ENCODE results near the gene SCARB1.

Gene SCARB1

DNA sequence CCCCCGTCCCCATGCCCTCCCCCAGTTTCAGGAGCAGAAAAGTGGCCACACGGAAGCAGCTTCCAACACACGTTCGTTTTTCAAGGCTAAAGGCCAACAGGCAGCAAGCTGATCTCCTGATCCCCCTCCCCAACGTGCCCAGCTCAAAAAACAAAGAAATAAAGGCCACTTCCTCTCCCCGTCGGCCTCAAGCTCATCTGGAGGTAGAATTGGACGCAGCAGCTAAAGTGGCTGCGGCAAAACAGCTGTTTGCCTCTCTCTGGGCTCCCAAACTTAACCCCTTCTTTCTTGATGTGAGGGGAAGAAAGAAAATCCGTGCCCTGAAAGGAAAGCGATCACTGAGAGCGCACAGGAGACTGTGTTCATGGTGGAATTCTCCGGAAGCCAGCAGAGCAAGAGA, 66.3 kb downstream of the SCARB1 start:
- H3K27me3 ChIP-seq (ENCODE audit: low read depth, low read length) = no peaks in the 10 kb centered on the region
- peaks cover 4 to 6% of the 10 kb centered on the region in 2 donors for H3K36me3 ChIP-seq (ENCODE audit: control insufficient read depth in 1 of 2, insufficient read depth in 2 of 2, low read length in 2 of 2)
- H3K9me3 ChIP-seq (ENCODE audit: control insufficient read depth in 1 of 2, low read length in 2 of 2) = no peaks in the 10 kb centered on the region
- H3K4me3 ChIP-seq (ENCODE audit: low read depth in 1 of 2, low read length in 2 of 2) = no peak overlapping the region
- no peaks in the 10 kb centered on the region for H3K4me1 ChIP-seq (ENCODE audit: control insufficient read depth in 1 of 2, insufficient read depth in 2 of 2, low read length in 2 of 2)
- H3K27ac ChIP-seq (ENCODE audit: low read length) = no peak overlapping the region

DNA sequence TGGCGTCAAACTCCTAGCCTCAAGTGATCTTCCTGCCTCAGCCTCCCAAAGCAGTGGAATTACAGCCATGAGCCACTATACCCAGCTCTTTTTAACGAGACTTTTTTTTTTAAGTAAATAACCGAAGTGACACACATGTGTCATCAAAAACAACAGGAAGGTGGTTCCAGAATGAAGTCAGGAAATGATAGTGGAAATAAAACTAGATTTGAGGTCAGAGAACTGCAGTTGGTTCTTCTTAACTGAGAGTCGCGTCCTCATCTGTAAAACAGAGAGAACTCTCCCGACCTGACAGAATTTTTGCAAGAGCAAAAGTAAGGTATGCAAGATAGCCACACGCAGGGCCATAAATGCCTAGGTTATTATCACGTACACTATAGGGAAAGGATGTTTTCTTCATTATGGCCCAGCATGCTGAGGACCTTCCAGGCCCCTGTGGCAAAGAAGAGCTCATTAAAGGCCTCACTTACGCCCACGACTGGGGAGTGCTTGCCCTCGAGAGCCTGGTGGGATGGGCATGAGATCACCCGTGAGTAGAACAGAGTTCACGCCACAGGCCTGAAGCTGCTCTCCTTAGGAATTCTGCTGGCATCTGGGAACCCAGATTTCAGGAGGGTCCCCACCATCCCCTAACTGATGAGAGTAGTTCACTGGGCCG, 67.2 kb downstream of the SCARB1 start:
- H3K27ac ChIP-seq (ENCODE audit: low read length) = no peak overlapping the region
- peaks cover 4 to 6% of the 10 kb centered on the region in 2 donors for H3K36me3 ChIP-seq (ENCODE audit: control insufficient read depth in 1 of 2, insufficient read depth in 2 of 2, low read length in 2 of 2)
- no peaks in the 10 kb centered on the region for H3K9me3 ChIP-seq (ENCODE audit: control insufficient read depth in 1 of 2, low read length in 2 of 2)
- H3K27me3 ChIP-seq (ENCODE audit: low read depth, low read length) = no peaks in the 10 kb centered on the region
- H3K4me1 ChIP-seq (ENCODE audit: control insufficient read depth in 1 of 2, insufficient read depth in 2 of 2, low read length in 2 of 2) = no peaks in the 10 kb centered on the region
- no peak overlapping the region for H3K4me3 ChIP-seq (ENCODE audit: low read depth in 1 of 2, low read length in 2 of 2)

DNA sequence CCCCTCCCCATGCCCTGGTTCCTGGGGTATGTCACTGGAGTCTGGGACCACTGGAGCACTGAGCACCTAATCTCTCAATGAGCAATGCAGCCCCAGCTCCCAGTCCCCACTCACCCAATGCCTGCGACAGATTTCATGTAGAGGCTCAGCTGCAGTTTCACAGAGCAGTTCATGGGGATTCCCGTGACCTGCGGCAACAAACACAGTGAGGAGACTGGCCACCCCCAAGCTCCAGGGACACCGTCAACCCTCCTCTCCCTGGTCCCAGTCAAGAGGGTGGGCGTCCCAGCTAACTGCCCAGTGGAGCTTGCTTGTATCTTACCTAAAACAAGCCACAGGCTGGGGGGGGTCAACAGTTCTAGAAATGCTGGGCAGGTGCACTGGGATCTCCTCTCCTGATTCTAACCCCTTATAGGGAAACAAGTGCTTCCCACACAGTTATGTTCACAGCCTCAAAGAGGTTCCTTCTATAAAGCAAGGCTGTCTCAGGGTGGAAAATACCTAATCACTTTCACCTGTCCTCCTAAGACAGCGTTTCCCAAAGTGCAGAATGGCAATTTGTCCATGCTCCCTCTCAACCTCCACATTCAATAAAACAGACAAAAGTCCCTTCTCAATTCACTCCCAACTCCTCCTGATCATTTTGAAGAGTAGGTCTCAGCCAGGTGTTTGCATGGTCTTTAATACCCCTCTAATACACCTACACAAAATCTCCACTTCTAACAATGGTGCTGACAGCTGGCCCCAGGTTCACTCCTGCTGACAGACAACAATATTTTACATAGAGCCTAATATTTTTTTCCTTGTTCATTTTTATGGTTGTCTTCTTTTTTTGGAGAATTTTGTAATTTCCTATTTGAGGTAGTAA, 68.3 kb downstream of the SCARB1 start:
- peaks cover 0 to 3% of the 10 kb centered on the region in 2 donors for H3K36me3 ChIP-seq (ENCODE audit: control insufficient read depth in 1 of 2, insufficient read depth in 2 of 2, low read length in 2 of 2)
- no peak overlapping the region for H3K27ac ChIP-seq (ENCODE audit: low read length)
- H3K27me3 ChIP-seq (ENCODE audit: low read depth, low read length) = no peaks in the 10 kb centered on the region
- no peaks in the 10 kb centered on the region for H3K4me1 ChIP-seq (ENCODE audit: control insufficient read depth in 1 of 2, insufficient read depth in 2 of 2, low read length in 2 of 2)
- no peaks in the 10 kb centered on the region for H3K9me3 ChIP-seq (ENCODE audit: control insufficient read depth in 1 of 2, low read length in 2 of 2)
- H3K4me3 ChIP-seq (ENCODE audit: low read depth in 1 of 2, low read length in 2 of 2) = no peak overlapping the region

- Histone ChIP-seq H3K27me3 (ENCODE audit: low read depth, low read length) (no peaks in the 10 kb centered on the region), H3K27ac (ENCODE audit: low read length) (no peak overlapping the region), H3K36me3 (ENCODE audit: control insufficient read depth in 1 of 2, insufficient read depth in 2 of 2, low read length in 2 of 2) (peaks cover 3 to 4% of the 10 kb centered on the region in 2 donors), H3K9me3 (ENCODE audit: control insufficient read depth in 1 of 2, low read length in 2 of 2) (no peaks in the 10 kb centered on the region), H3K4me3 (ENCODE audit: low read depth in 1 of 2, low read length in 2 of 2) (no peak overlapping the region), H3K4me1 (ENCODE audit: control insufficient read depth in 1 of 2, insufficient read depth in 2 of 2, low read length in 2 of 2) (no peaks in the 10 kb centered on the region)
Observed at GRCh38 chr12:124792961-124793441, 70.7 kb downstream of the SCARB1 start.

GRCh38 chr12:124792156-124792555, 71.5 kb downstream of the SCARB1 start:
- peaks cover 3 to 4% of the 10 kb centered on the region in 2 donors for H3K36me3 ChIP-seq (ENCODE audit: control insufficient read depth in 1 of 2, insufficient read depth in 2 of 2, low read length in 2 of 2)
- H3K27me3 ChIP-seq (ENCODE audit: low read depth, low read length) = no peaks in the 10 kb centered on the region
- no peaks in the 10 kb centered on the region for H3K9me3 ChIP-seq (ENCODE audit: control insufficient read depth in 1 of 2, low read length in 2 of 2)
- no peak overlapping the region for H3K27ac ChIP-seq (ENCODE audit: low read length)
- H3K4me3 ChIP-seq (ENCODE audit: low read depth in 1 of 2, low read length in 2 of 2) = no peak overlapping the region
- H3K4me1 ChIP-seq (ENCODE audit: control insufficient read depth in 1 of 2, insufficient read depth in 2 of 2, low read length in 2 of 2) = no peaks in the 10 kb centered on the region

- no peak overlapping the region for H3K27ac ChIP-seq (ENCODE audit: low read length)
- no peaks in the 10 kb centered on the region for H3K27me3 ChIP-seq (ENCODE audit: low read depth, low read length)
Observed at GRCh38 chr12:124790650-124791400, 72.8 kb downstream of the SCARB1 start.

GRCh38 chr12:124788936-124789555, 74.6 kb downstream of the SCARB1 start:
- Histone ChIP-seq H3K4me1 (ENCODE audit: control insufficient read depth in 1 of 2, insufficient read depth in 2 of 2, low read length in 2 of 2) (no peaks in the 10 kb centered on the region), H3K4me3 (ENCODE audit: low read depth in 1 of 2, low read length in 2 of 2) (no peak overlapping the region), H3K9me3 (ENCODE audit: control insufficient read depth in 1 of 2, low read length in 2 of 2) (no peaks in the 10 kb centered on the region), H3K27me3 (ENCODE audit: low read depth, low read length) (no peaks in the 10 kb centered on the region), H3K36me3 (ENCODE audit: control insufficient read depth in 1 of 2, insufficient read depth in 2 of 2, low read length in 2 of 2) (peaks cover 8 to 9% of the 10 kb centered on the region in 2 donors), H3K27ac (ENCODE audit: low read length) (no peak overlapping the region)

More at GRCh38 chr12:124790650-124791400, 72.8 kb downstream of the SCARB1 start:
- peaks cover 3 to 4% of the 10 kb centered on the region in 2 donors for H3K36me3 ChIP-seq (ENCODE audit: control insufficient read depth in 1 of 2, insufficient read depth in 2 of 2, low read length in 2 of 2)
- no peaks in the 10 kb centered on the region for H3K4me1 ChIP-seq (ENCODE audit: control insufficient read depth in 1 of 2, insufficient read depth in 2 of 2, low read length in 2 of 2)
- no peaks in the 10 kb centered on the region for H3K9me3 ChIP-seq (ENCODE audit: control insufficient read depth in 1 of 2, low read length in 2 of 2)
- H3K4me3 ChIP-seq (ENCODE audit: low read depth in 1 of 2, low read length in 2 of 2) = no peak overlapping the region

GRCh38 chr12:124786061-124786964, 77.4 kb downstream of the SCARB1 start:
- Histone ChIP-seq H3K4me3 (ENCODE audit: low read depth in 1 of 2, low read length in 2 of 2) (peak overlapping the region in 1 of 2 donors; percentile 30), H3K27me3 (ENCODE audit: low read depth, low read length) (no peaks in the 10 kb centered on the region), H3K9me3 (ENCODE audit: control insufficient read depth in 1 of 2, low read length in 2 of 2) (no peaks in the 10 kb centered on the region), H3K4me1 (ENCODE audit: control insufficient read depth in 1 of 2, insufficient read depth in 2 of 2, low read length in 2 of 2) (no peaks in the 10 kb centered on the region), H3K27ac (ENCODE audit: low read length) (no peak overlapping the region), H3K36me3 (ENCODE audit: control insufficient read depth in 1 of 2, insufficient read depth in 2 of 2, low read length in 2 of 2) (peaks cover 9 to 13% of the 10 kb centered on the region in 2 donors)

- Histone ChIP-seq H3K4me1 (ENCODE audit: control insufficient read depth in 1 of 2, insufficient read depth in 2 of 2, low read length in 2 of 2) (no peaks in the 10 kb centered on the region), H3K36me3 (ENCODE audit: control insufficient read depth in 1 of 2, insufficient read depth in 2 of 2, low read length in 2 of 2) (peaks cover 9 to 10% of the 10 kb centered on the region in 2 donors), H3K27ac (ENCODE audit: low read length) (no peak overlapping the region), H3K4me3 (ENCODE audit: low read depth in 1 of 2, low read length in 2 of 2) (no peak overlapping the region), H3K27me3 (ENCODE audit: low read depth, low read length) (no peaks in the 10 kb centered on the region), H3K9me3 (ENCODE audit: control insufficient read depth in 1 of 2, low read length in 2 of 2) (no peaks in the 10 kb centered on the region)
Observed at GRCh38 chr12:124784871-124785572, 78.6 kb downstream of the SCARB1 start.

DNA sequence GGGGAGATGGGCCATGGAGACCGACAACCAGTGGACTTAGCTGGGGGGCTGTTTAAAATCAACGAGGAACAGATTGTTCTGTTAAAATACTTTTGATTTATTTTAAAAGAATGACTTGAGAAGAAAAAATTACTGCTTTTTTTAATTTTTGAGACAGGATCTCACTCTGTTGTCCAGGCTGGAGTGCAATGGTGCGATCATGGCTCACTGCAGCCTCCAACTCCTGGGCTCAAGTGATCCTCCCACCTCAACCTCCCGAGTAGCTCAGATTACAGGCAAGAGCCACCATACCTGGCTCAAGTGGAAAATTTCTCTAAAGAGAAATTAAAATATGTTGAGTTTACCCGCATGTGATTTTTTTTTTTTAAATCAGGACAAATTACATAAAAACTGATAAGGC, 80.6 kb downstream of the SCARB1 start:
- H3K27me3 ChIP-seq (ENCODE audit: low read depth, low read length) = no peaks in the 10 kb centered on the region
- H3K4me3 ChIP-seq (ENCODE audit: low read depth in 1 of 2, low read length in 2 of 2) = no peak overlapping the region
- no peaks in the 10 kb centered on the region for H3K9me3 ChIP-seq (ENCODE audit: control insufficient read depth in 1 of 2, low read length in 2 of 2)
- H3K27ac ChIP-seq (ENCODE audit: low read length) = no peak overlapping the region
- H3K36me3 ChIP-seq (ENCODE audit: control insufficient read depth in 1 of 2, insufficient read depth in 2 of 2, low read length in 2 of 2) = peaks cover 6 to 11% of the 10 kb centered on the region in 2 donors
- H3K4me1 ChIP-seq (ENCODE audit: control insufficient read depth in 1 of 2, insufficient read depth in 2 of 2, low read length in 2 of 2) = no peaks in the 10 kb centered on the region
